A673 (cell line): Measurements from ENCODE around the gene LTBR.

ENCODE experiments used
- EZH2 ChIP-seq: fragments of 200-600 bp; sonication (generic); IDR thresholded peaks from 2 replicates; pipeline ENCODE4 v1.6.1; 2017; ENCODE audit warnings: borderline replicate concordance, low read depth, mild to moderate bottlenecking, mixed read lengths, antibody characterized with exemption, low read length; ENCODE audit not compliant: poor library complexity, severe bottlenecking
- TF ChIP-seq, protein P1 (sequence below): fragments of 300-800, 200-600 bp; sonication (generic); conservative IDR thresholded peaks from 2 replicates; pipeline ENCODE4 v1.5.1; 2017; ENCODE audit warnings: low read depth, mild to moderate bottlenecking, antibody characterized with exemption, low read length, moderate library complexity, mixed read lengths

DNA sequence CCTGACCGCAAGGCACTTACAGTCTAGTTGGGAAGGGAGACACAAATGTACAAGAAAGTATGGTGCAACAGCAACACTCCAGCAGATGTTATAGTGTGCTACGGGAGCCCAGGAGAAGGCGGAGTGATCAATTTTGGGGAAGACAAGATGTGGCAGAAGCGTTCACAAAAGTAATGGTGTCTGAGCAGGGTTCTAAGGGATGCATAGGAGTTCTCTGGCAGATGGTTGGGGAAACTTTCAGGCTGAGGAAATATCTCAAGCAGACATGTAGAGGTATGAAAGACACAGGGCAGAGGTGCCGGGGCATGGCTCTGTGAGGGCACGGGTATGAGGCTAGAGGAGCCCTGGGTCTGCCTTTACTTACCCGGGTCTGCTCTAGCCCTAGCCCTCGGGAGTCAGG lies 37.0 kb upstream of the LTBR start:
- TF ChIP-seq, protein P1, sequence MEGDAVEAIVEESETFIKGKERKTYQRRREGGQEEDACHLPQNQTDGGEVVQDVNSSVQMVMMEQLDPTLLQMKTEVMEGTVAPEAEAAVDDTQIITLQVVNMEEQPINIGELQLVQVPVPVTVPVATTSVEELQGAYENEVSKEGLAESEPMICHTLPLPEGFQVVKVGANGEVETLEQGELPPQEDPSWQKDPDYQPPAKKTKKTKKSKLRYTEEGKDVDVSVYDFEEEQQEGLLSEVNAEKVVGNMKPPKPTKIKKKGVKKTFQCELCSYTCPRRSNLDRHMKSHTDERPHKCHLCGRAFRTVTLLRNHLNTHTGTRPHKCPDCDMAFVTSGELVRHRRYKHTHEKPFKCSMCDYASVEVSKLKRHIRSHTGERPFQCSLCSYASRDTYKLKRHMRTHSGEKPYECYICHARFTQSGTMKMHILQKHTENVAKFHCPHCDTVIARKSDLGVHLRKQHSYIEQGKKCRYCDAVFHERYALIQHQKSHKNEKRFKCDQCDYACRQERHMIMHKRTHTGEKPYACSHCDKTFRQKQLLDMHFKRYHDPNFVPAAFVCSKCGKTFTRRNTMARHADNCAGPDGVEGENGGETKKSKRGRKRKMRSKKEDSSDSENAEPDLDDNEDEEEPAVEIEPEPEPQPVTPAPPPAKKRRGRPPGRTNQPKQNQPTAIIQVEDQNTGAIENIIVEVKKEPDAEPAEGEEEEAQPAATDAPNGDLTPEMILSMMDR: no peak
- TF ChIP-seq EZH2: no peak
